ENCODE results near the gene FOXO6. TPM values are rescaled to one million over a fixed set of nuclear protein-coding genes. Genes with fewer than 3 reads are reported as not detected.

Gene FOXO6
- polyA plus RNA-seq, 1 donor (not counting 4 experiments of a cell fraction or from before 2014, with no cell fraction given): not detected

DNA sequence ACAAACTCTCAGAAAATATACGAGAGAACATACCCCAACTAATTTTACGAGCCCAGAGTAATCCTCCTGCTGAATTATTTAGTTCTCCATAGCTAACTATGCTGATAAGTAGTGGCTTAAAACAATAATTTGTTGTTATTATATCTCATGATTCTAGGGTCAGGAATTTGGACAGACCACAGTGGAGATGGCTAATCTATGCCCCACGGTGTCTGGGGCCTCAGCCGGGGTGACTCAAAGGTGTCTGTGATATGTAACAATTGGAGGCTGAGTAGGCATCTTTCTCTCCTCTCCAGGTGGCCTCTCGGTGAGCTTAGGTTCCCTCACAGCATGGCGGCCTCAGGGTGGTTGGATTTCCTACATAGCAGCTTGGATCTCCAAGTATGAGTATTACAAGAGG lies 35.4 kb upstream of the FOXO6 start:
- no peak for TF ChIP-seq EZH2 (IDR thresholded peaks at IDR 0.05; ENCODE audit: low read length)
- no peak for TF ChIP-seq CTCF (optimal IDR thresholded peaks at IDR 0.05 in 1 of 3, IDR thresholded peaks at IDR 0.05 in 1 of 3, conservative IDR thresholded peaks at IDR 0.05 in 1 of 3; ENCODE audit: extremely low read depth in 1 of 3, insufficient read depth in 2 of 3, low read length in 3 of 3)
- H3K4me2 ChIP-seq (ENCODE audit: control insufficient read depth, extremely low read depth, insufficient read depth, low read depth, low read length): no peak overlapping the region
- DNase-seq (ENCODE audit: low read depth, low spot score): no peak

GRCh38 chr1:41327383-41327999 lies 33.7 kb upstream of the FOXO6 start:
- H3K9me3 ChIP-seq (ENCODE audit: control insufficient read depth, low read depth, low read length): no peaks in the 10 kb centered on the region
- FAIRE-seq (no peak), DNase-seq (ENCODE audit: low read depth, low spot score) (no peak)
- no peak overlapping the region for H3K9ac ChIP-seq (ENCODE audit: control insufficient read depth, extremely low read depth, insufficient read depth, low read length)
- no peak overlapping the region for H3K4me2 ChIP-seq (ENCODE audit: control insufficient read depth, extremely low read depth, insufficient read depth, low read depth, low read length)
- no peak overlapping the region for H2AFZ ChIP-seq (ENCODE audit: control insufficient read depth, low read length)
- no peaks in the 10 kb centered on the region for H4K20me1 ChIP-seq (ENCODE audit: control insufficient read depth, extremely low read depth, insufficient read depth, low read length)
- H3K79me2 ChIP-seq (ENCODE audit: control insufficient read depth, insufficient read depth, low read length): no peaks in the 10 kb centered on the region
- peaks cover 7% of the 10 kb centered on the region for H3K4me1 ChIP-seq (ENCODE audit: control insufficient read depth, extremely low read depth, insufficient read depth, low read length)
- H3K4me3 ChIP-seq (ENCODE audit: control insufficient read depth in 2 of 3, extremely low read depth in 1 of 3, insufficient read depth in 2 of 3, low read depth in 1 of 3, low read length in 3 of 3): no peak overlapping the region
- no peak overlapping the region for H3K27ac ChIP-seq (ENCODE audit: control insufficient read depth, insufficient read depth, low read length)
- H3K36me3 ChIP-seq (ENCODE audit: control insufficient read depth in 2 of 2, extremely low read depth in 1 of 2, insufficient read depth in 2 of 2, low read length in 2 of 2): no peaks in the 10 kb centered on the region
- dilution Hi-C loops (cut with MboI; ENCODE audit: extremely low pct_ligation_motif_present, low sequenced_read_pairs): no loop called here
- H3K9me1 ChIP-seq (ENCODE audit: control insufficient read depth, extremely low read depth, insufficient read depth, low read length): no peaks in the 10 kb centered on the region
- peaks cover 5% of the 10 kb centered on the region for H3K27me3 ChIP-seq (ENCODE audit: control insufficient read depth, extremely low read depth, insufficient read depth, low read length)
- no peak for TF ChIP-seq EZH2 (IDR thresholded peaks at IDR 0.05; ENCODE audit: low read length)
- no peak for TF ChIP-seq CTCF (optimal IDR thresholded peaks at IDR 0.05 in 1 of 3, IDR thresholded peaks at IDR 0.05 in 1 of 3, conservative IDR thresholded peaks at IDR 0.05 in 1 of 3; ENCODE audit: extremely low read depth in 1 of 3, insufficient read depth in 2 of 3, low read length in 3 of 3)

More for the DNA sequence above, 35.4 kb upstream of the FOXO6 start:
- no peaks in the 10 kb centered on the region for H3K79me2 ChIP-seq (ENCODE audit: control insufficient read depth, insufficient read depth, low read length)
- no peak for FAIRE-seq
- H4K20me1 ChIP-seq (ENCODE audit: control insufficient read depth, extremely low read depth, insufficient read depth, low read length): no peaks in the 10 kb centered on the region
- H3K27ac ChIP-seq (ENCODE audit: control insufficient read depth, insufficient read depth, low read length): no peak overlapping the region
- no peak overlapping the region for H3K4me3 ChIP-seq (ENCODE audit: control insufficient read depth in 2 of 3, extremely low read depth in 1 of 3, insufficient read depth in 2 of 3, low read depth in 1 of 3, low read length in 3 of 3)
- no peak overlapping the region for H3K9ac ChIP-seq (ENCODE audit: control insufficient read depth, extremely low read depth, insufficient read depth, low read length)
- no peaks in the 10 kb centered on the region for H3K36me3 ChIP-seq (ENCODE audit: control insufficient read depth in 2 of 2, extremely low read depth in 1 of 2, insufficient read depth in 2 of 2, low read length in 2 of 2)
- peaks cover 5% of the 10 kb centered on the region for H3K27me3 ChIP-seq (ENCODE audit: control insufficient read depth, extremely low read depth, insufficient read depth, low read length)
- H2AFZ ChIP-seq (ENCODE audit: control insufficient read depth, low read length): no peak overlapping the region
- no peaks in the 10 kb centered on the region for H3K9me1 ChIP-seq (ENCODE audit: control insufficient read depth, extremely low read depth, insufficient read depth, low read length)
- H3K9me3 ChIP-seq (ENCODE audit: control insufficient read depth, low read depth, low read length): no peaks in the 10 kb centered on the region
- H3K4me1 ChIP-seq (ENCODE audit: control insufficient read depth, extremely low read depth, insufficient read depth, low read length): peaks cover 7% of the 10 kb centered on the region
- dilution Hi-C loops (cut with MboI; ENCODE audit: extremely low pct_ligation_motif_present, low sequenced_read_pairs): no loop called here
